GM12878 (cell line): Measurements from ENCODE around the gene KIF23. TPM values are rescaled to one million over a fixed set of nuclear protein-coding genes. Genes with fewer than 3 reads are reported as not detected.

Experiments used
- ATAC-seq: fragments of 200-7000 bp; cut with Tn5 transposase; 3 replicates; pipeline ENCODE4 v1.9.1; 2020; ENCODE audit warnings: mild to moderate bottlenecking, moderate library complexity
- BruUV-seq: library from RNA; stranded (reverse); fragments of 400-500 nt; replicated peaks from 2 replicates; lab custom pipeline; 2021; lab: Mats Ljungman, UMichigan
- CTCF ChIA-PET: fragments of 300-600 bp; sonication (Branson Sonifier 250); formaldehyde crosslinking; extraction: SDS; loops from one replicate; lab custom pipeline; 2021; ENCODE audit warnings: inconsistent platforms; lab: Yijun Ruan, JAX
- POLR2A ChIA-PET: fragments of 350-600 bp; formaldehyde crosslinking; extraction: SDS; loops from one replicate; lab custom pipeline; 2021; ENCODE audit warnings: inconsistent platforms; lab: Charles Lee
- RAD21 ChIA-PET: fragments of 300-600 bp; sonication (Branson Sonifier 250); formaldehyde crosslinking; loops from one replicate; lab custom pipeline; 2023; ENCODE audit warnings: antibody characterized with exemption; ENCODE audit not compliant: unreplicated experiment; lab: Charles Lee
- SMC1A ChIA-PET: fragments of 300-600 bp; sonication (Branson Sonifier 250); formaldehyde crosslinking; loops from one replicate; lab custom pipeline; 2023; ENCODE audit not compliant: unreplicated experiment, uncharacterized antibody; lab: Charles Lee
- DNase-seq: peaks from one replicate; pipeline ENCODE4 v3.0.0-alpha.2; 2011; ENCODE audit warnings: low read depth, low spot score
- FAIRE-seq: peaks from 3 replicates; lab custom pipeline; 2011; peaks lifted over from hg19 to GRCh38; lab: Jason Lieb, UNC
- H2AFZ ChIP-seq: 2 replicates; pipeline ENCODE4 v1.6.0; 2011; ENCODE audit warnings: low read depth, low read length, control low read depth; ENCODE audit not compliant: control insufficient read depth
- H3K27ac ChIP-seq: 2 replicates; pipeline ENCODE4 v1.5.1; 2011; ENCODE audit warnings: control low read depth; ENCODE audit not compliant: control insufficient read depth, insufficient read depth
- H3K27me3 ChIP-seq, 2 experiments: replicated peaks in 1 of 2; 2 replicates each; pipeline versions ENCODE4 v1.6.0 to v1.6.1; 2011; ENCODE audit warnings: low read length in 1 of 2; ENCODE audit not compliant: control insufficient read depth in 2 of 2, insufficient read depth in 2 of 2
- H3K36me3 ChIP-seq, 2 experiments: 2 replicates each; pipeline ENCODE4 v1.5.1; 2011; ENCODE audit warnings: low read length in 1 of 2; ENCODE audit not compliant: control insufficient read depth in 2 of 2, insufficient read depth in 2 of 2
- H3K4me1 ChIP-seq: 2 replicates; pipeline ENCODE4 v1.6.1; 2011; ENCODE audit warnings: mild to moderate bottlenecking, low read length, moderate library complexity, mixed read lengths; ENCODE audit not compliant: control insufficient read depth, insufficient read depth
- H3K4me2 ChIP-seq: 2 replicates; pipeline ENCODE4 v1.6.0; 2011; ENCODE audit warnings: control low read depth; ENCODE audit not compliant: control insufficient read depth, insufficient read depth
- H3K4me3 ChIP-seq: fragments of 200-600 bp; sonication (generic); 2 replicates; pipeline ENCODE4 v1.5.1; 2016
- H3K79me2 ChIP-seq: 2 replicates; pipeline ENCODE4 v1.6.0; 2011; ENCODE audit warnings: low read length; ENCODE audit not compliant: control insufficient read depth, insufficient read depth
- H3K9ac ChIP-seq: 2 replicates; pipeline ENCODE4 v1.8.0; 2011; ENCODE audit warnings: low read length, control low read depth, mixed read lengths; ENCODE audit not compliant: control insufficient read depth, insufficient read depth
- H3K9me3 ChIP-seq: replicated peaks from 3 replicates; pipeline ENCODE4 v1.5.1; 2011; ENCODE audit warnings: mild to moderate bottlenecking, low read length; ENCODE audit not compliant: control insufficient read depth, insufficient read depth
- H4K20me1 ChIP-seq: 2 replicates; pipeline ENCODE4 v1.6.0; 2011; ENCODE audit not compliant: control insufficient read depth, insufficient read depth
- BCL11A ChIP-seq: IDR thresholded peaks from 2 replicates; pipeline ENCODE4 v1.6.1; 2011; ENCODE audit warnings: low read depth, low read length
- EZH2 ChIP-seq: IDR thresholded peaks from 2 replicates; pipeline ENCODE4 v1.6.1; 2012; ENCODE audit warnings: low read depth, mild to moderate bottlenecking, control low read depth, inconsistent platforms, low read length, borderline replicate concordance; ENCODE audit not compliant: control insufficient read depth
- MEF2A ChIP-seq: IDR thresholded peaks from 2 replicates; pipeline ENCODE4 v1.6.1; 2011; ENCODE audit warnings: low read depth, mild to moderate bottlenecking, low read length, moderate library complexity; ENCODE audit not compliant: insufficient read depth
- NFYB ChIP-seq: IDR thresholded peaks from 2 replicates; pipeline ENCODE4 v1.6.1; 2011; ENCODE audit warnings: low read depth, mild to moderate bottlenecking, low read length, improper control_type of control experiment, moderate library complexity; ENCODE audit not compliant: insufficient read depth
- PAX8 ChIP-seq: fragments of 450-650 bp; IDR thresholded peaks from 2 replicates; pipeline ENCODE4 v1.6.1; 2017; ENCODE audit warnings: mild to moderate bottlenecking, moderate library complexity
- POU2F2 ChIP-seq: IDR thresholded peaks from 3 replicates; pipeline ENCODE4 v1.6.1; 2011; ENCODE audit warnings: low read depth, mild to moderate bottlenecking, low read length, borderline replicate concordance
- RAD21 ChIP-seq: IDR thresholded peaks from 2 replicates; pipeline ENCODE4 v1.6.1; 2011; ENCODE audit warnings: mild to moderate bottlenecking, low read depth, low read length, moderate library complexity; ENCODE audit not compliant: insufficient read depth
- SP1 ChIP-seq: IDR thresholded peaks from one replicate; pipeline ENCODE4 v1.6.1; 2011; ENCODE audit warnings: low read depth, low read length
- SREBF1 ChIP-seq: IDR thresholded peaks from 2 replicates; pipeline ENCODE4 v1.6.1; 2012; ENCODE audit warnings: mild to moderate bottlenecking, low read length
- SREBF2 ChIP-seq: IDR thresholded peaks from 2 replicates; pipeline ENCODE4 v1.6.1; 2012; ENCODE audit warnings: mild to moderate bottlenecking, low read length
- SRF ChIP-seq, 2 experiments: IDR thresholded peaks; 2 replicates each; pipeline ENCODE4 v1.6.1; 2011; ENCODE audit warnings: low read depth in 2 of 2, low read length in 2 of 2, mild to moderate bottlenecking in 1 of 2, moderate library complexity in 1 of 2
- SUZ12 ChIP-seq: fragments of 200-600 bp; sonication (generic); IDR thresholded peaks from one replicate; pipeline ENCODE4 v1.6.1; 2018; ENCODE audit warnings: antibody characterized with exemption, mild to moderate bottlenecking; ENCODE audit not compliant: unreplicated experiment
- TARDBP ChIP-seq: IDR thresholded peaks from 2 replicates; pipeline ENCODE4 v1.6.1; 2016; ENCODE audit warnings: borderline replicate concordance
- ZNF24 ChIP-seq: fragments of 450-650 bp; IDR thresholded peaks from 2 replicates; pipeline ENCODE4 v1.6.1; 2017; ENCODE audit warnings: antibody characterized with exemption, mild to moderate bottlenecking
- in situ Hi-C: fragments of 300-500 bp; cut with MboI; formaldehyde crosslinking; loops from 9 replicates; pipeline ENCODE4 v1.14.3; 2018; ENCODE audit warnings: mixed read lengths
- intact Hi-C: fragments of 100-400 bp; cut with micrococcal nuclease; formaldehyde crosslinking; loops from one replicate; pipeline ENCODE4 v1.14.2; 2022; ENCODE audit not compliant: unreplicated experiment
- polyA plus RNA-seq, 11 experiments: library from polyadenylated mRNA; depleted of rRNA in 4 of 11; unstranded in 6 of 11; stranded (reverse) in 5 of 11; fragments of >200 nt; fragmentation: Nextera tagmentation in 4 of 11; fragmentation: Illumina TruSeq in 1 of 11; extraction: Ambion mirVana in 4 of 11; extraction: Trizol in 1 of 11; gene quantifications; 1 replicate in 1 of 11; 2 replicates in 10 of 11; pipeline versions ENCODE4 v1.2.1 to v1.2.3, GENCODE V29; 2011 to 2016; ENCODE audit warnings: inconsistent platforms in 2 of 11, missing spikeins in 2 of 11, low read depth in 1 of 11
- total RNA-seq, 4 experiments: library from RNA; depleted of rRNA in 3 of 4; stranded (reverse); fragments of >200 nt in 3 of 4; fragmentation: Illumina TruSeq in 1 of 4; extraction: Trizol in 1 of 4; gene quantifications; 2 replicates each; pipeline versions ENCODE4 v1.2.1 to v1.2.3, GENCODE V29; 2013 to 2021
- TF ChIP-seq, protein P1 (sequence below): fragments of 450-650 bp; IDR thresholded peaks from 2 replicates; pipeline ENCODE4 v1.6.1; 2014; ENCODE audit warnings: mild to moderate bottlenecking
- TF ChIP-seq, protein P2 (sequence below): IDR thresholded peaks from 2 replicates; pipeline ENCODE4 v1.6.1; 2012; ENCODE audit warnings: low read depth, low read length, improper control_type of control experiment
- TF ChIP-seq, protein P3 (sequence below): fragments of 450-650 bp; IDR thresholded peaks from 2 replicates; pipeline ENCODE4 v1.6.1; 2017; ENCODE audit warnings: antibody characterized with exemption, mild to moderate bottlenecking, moderate library complexity

Gene KIF23
- total and polyA plus RNA-seq, 10 of the 15 experiments (the other 5 are each of a cell fraction or from before 2014, with no cell fraction given) = 28.0 to 62.5 (median 46.6) TPM

DNA sequence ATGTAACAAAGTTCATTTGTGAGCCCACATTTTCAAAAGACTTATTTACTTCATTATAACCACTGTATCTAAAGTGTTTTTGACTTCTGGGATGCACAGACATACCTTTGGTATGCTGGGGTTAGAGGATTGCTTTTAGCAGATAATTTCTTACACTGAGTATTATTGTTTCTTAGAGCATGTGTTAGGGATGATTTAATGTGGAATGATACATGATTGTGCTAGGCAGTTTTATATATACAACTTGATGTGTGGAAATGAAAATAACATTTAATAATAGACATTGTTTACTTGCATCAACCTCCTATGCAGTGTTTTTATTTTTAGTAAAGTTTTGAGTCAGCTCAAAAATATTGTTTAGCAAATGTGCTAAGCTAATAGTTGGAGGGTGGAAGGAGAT is 3.4 kb downstream of the KIF23 start (continued):
- TF ChIP-seq, protein P1, sequence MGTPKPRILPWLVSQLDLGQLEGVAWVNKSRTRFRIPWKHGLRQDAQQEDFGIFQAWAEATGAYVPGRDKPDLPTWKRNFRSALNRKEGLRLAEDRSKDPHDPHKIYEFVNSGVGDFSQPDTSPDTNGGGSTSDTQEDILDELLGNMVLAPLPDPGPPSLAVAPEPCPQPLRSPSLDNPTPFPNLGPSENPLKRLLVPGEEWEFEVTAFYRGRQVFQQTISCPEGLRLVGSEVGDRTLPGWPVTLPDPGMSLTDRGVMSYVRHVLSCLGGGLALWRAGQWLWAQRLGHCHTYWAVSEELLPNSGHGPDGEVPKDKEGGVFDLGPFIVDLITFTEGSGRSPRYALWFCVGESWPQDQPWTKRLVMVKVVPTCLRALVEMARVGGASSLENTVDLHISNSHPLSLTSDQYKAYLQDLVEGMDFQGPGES = no peak
- TF ChIP-seq TARDBP (no peak), RAD21 (no peak), EZH2 (no peak), ZNF24 (no peak)

DNA sequence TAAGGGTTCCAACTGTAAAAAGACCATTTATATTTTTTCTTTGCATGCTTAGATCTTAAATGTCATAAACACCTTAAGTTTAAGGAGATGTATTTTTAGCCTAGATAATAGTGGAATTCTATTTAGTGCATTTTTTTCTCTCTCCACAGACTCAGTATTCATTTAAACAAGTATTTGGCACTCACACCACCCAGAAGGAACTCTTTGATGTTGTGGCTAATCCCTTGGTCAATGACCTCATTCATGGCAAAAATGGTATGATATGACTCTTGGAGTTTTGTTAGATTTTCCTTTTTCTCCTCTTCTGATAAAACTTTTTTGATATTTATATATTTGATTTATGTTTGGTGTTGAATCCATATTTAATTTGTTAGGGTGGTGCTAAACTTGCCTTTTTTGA is 7.3 kb downstream of the KIF23 start:
- Histone ChIP-seq H3K4me2 (no peak overlapping the region), H3K79me2 (peaks cover 13% of the 10 kb centered on the region), H3K4me3 (no peak overlapping the region), H3K9ac (no peak overlapping the region), H2AFZ (no peak overlapping the region), H3K27ac (no peak overlapping the region), H3K27me3 (no peaks in the 10 kb centered on the region), H3K36me3 (peaks cover 5 to 23% of the 10 kb centered on the region in 2 experiments), H4K20me1 (no peaks in the 10 kb centered on the region), H3K9me3 (no peaks in the 10 kb centered on the region), H3K4me1 (no peaks in the 10 kb centered on the region)
- SMC1A ChIA-PET = interaction anchor here (1.0 kb wide), 1 partner anchor 10 kb away, joined by 3 read pairs; no protein-coding TSS in a partner anchor
- intact Hi-C loops (no loop called here), in situ Hi-C loops (no loop called here)
- POLR2A ChIA-PET = interaction anchor here (0.9 kb wide), 1 partner anchor 33 kb away, joined by 3 read pairs; no protein-coding TSS in a partner anchor
- DNase-seq = no peak
- BruUV-seq = no TSS peak
- FAIRE-seq = no peak
- RAD21 ChIA-PET = no interaction called here
- CTCF ChIA-PET = interaction anchor here (1.0 to 1.4 kb wide), 2 partner anchors 10 to 18 kb away, joined by 3 read pairs; no protein-coding TSS in a partner anchor
- no peak for ATAC-seq
- TF ChIP-seq BCL11A (no peak), PAX8 (no peak), SREBF2 (no peak), NFYB (no peak), SP1 (no peak), POU2F2 (no peak), MEF2A (no peak), SUZ12 (no peak), SREBF1 (no peak), SRF (IDR thresholded peaks at IDR 0.05; ENCODE audit: low read depth in 2 of 2, low read length in 2 of 2) (no peak)
- TF ChIP-seq, protein P2, sequence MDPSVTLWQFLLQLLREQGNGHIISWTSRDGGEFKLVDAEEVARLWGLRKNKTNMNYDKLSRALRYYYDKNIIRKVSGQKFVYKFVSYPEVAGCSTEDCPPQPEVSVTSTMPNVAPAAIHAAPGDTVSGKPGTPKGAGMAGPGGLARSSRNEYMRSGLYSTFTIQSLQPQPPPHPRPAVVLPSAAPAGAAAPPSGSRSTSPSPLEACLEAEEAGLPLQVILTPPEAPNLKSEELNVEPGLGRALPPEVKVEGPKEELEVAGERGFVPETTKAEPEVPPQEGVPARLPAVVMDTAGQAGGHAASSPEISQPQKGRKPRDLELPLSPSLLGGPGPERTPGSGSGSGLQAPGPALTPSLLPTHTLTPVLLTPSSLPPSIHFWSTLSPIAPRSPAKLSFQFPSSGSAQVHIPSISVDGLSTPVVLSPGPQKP = no peak
- TF ChIP-seq, protein P3, sequence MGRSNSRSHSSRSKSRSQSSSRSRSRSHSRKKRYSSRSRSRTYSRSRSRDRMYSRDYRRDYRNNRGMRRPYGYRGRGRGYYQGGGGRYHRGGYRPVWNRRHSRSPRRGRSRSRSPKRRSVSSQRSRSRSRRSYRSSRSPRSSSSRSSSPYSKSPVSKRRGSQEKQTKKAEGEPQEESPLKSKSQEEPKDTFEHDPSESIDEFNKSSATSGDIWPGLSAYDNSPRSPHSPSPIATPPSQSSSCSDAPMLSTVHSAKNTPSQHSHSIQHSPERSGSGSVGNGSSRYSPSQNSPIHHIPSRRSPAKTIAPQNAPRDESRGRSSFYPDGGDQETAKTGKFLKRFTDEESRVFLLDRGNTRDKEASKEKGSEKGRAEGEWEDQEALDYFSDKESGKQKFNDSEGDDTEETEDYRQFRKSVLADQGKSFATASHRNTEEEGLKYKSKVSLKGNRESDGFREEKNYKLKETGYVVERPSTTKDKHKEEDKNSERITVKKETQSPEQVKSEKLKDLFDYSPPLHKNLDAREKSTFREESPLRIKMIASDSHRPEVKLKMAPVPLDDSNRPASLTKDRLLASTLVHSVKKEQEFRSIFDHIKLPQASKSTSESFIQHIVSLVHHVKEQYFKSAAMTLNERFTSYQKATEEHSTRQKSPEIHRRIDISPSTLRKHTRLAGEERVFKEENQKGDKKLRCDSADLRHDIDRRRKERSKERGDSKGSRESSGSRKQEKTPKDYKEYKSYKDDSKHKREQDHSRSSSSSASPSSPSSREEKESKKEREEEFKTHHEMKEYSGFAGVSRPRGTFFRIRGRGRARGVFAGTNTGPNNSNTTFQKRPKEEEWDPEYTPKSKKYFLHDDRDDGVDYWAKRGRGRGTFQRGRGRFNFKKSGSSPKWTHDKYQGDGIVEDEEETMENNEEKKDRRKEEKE = no peak
